DND-41 (cell line): ENCODE results near the gene NRXN3.

Experiments used
- ATAC-seq: fragments of 200-7000 bp; cut with Tn5 transposase; 3 replicates; pipeline ENCODE4 v1.9.1; 2021; ENCODE audit warnings: low read depth; ENCODE audit not compliant: insufficient read depth
- DNase-seq: peaks from one replicate; pipeline ENCODE4 v3.0.0-alpha.2; 2020
- H2AFZ ChIP-seq: 2 replicates; pipeline ENCODE4 v1.6.0; 2012; ENCODE audit warnings: low read depth, low read length
- H3K27ac ChIP-seq: 2 replicates; pipeline ENCODE4 v1.5.1; 2012; ENCODE audit warnings: low read length, inconsistent platforms
- H3K27me3 ChIP-seq: fragments of 200-600 bp; sonication (generic); 2 replicates; pipeline ENCODE4 v1.6.0; 2012; ENCODE audit warnings: low read length, mild to moderate bottlenecking, inconsistent platforms; ENCODE audit not compliant: insufficient read depth, poor library complexity
- H3K36me3 ChIP-seq: 2 replicates; pipeline ENCODE4 v1.5.1; 2012; ENCODE audit warnings: low read length, inconsistent platforms; ENCODE audit not compliant: insufficient read depth
- H3K4me1 ChIP-seq: 2 replicates; pipeline ENCODE4 v1.5.1; 2012; ENCODE audit warnings: mild to moderate bottlenecking, low read length; ENCODE audit not compliant: insufficient read depth
- H3K4me2 ChIP-seq: 2 replicates; pipeline ENCODE4 v1.6.0; 2012; ENCODE audit warnings: mild to moderate bottlenecking, moderate library complexity, low read length, inconsistent platforms; ENCODE audit not compliant: insufficient read depth
- H3K4me3 ChIP-seq, 2 experiments: fragments of 200-600 bp in 1 of 2; shearing (Covaris generic) in 1 of 2; 2 replicates each; pipeline ENCODE4 v1.5.1; 2012 to 2016; ENCODE audit warnings: inconsistent platforms in 2 of 2, low read length in 2 of 2, mild to moderate bottlenecking in 2 of 2, low read depth in 1 of 2, moderate library complexity in 1 of 2
- H3K79me2 ChIP-seq: 2 replicates; pipeline ENCODE4 v1.6.0; 2012; ENCODE audit warnings: low read length, inconsistent platforms; ENCODE audit not compliant: insufficient read depth
- H3K9ac ChIP-seq: 2 replicates; pipeline ENCODE4 v1.6.0; 2012; ENCODE audit warnings: low read depth, mild to moderate bottlenecking, inconsistent platforms, low read length, moderate library complexity
- H3K9me3 ChIP-seq: 2 replicates; pipeline ENCODE4 v1.5.1; 2012; ENCODE audit warnings: low read length, moderate library complexity, mild to moderate bottlenecking, inconsistent platforms; ENCODE audit not compliant: insufficient read depth, severe bottlenecking
- H4K20me1 ChIP-seq: 2 replicates; pipeline ENCODE4 v1.6.0; 2012; ENCODE audit warnings: low read length; ENCODE audit not compliant: insufficient read depth
- CTCF ChIP-seq: IDR thresholded peaks from 2 replicates; pipeline ENCODE4 v1.5.1; 2012; ENCODE audit warnings: borderline replicate concordance, low read length, moderate library complexity, mild to moderate bottlenecking; ENCODE audit not compliant: poor library complexity, severe bottlenecking; ENCODE audit errors: extremely low read depth
- EZH2 ChIP-seq: IDR thresholded peaks from 3 replicates; pipeline ENCODE4 v1.6.1; 2012; ENCODE audit warnings: borderline replicate concordance, low read depth, mild to moderate bottlenecking, moderate library complexity, low read length, inconsistent platforms; ENCODE audit not compliant: severe bottlenecking

NRXN3 gene

GRCh38 chr14:78713716-78714115 lies 543.5 kb downstream of the NRXN3 start:
- no peak for ATAC-seq
- no peaks in the 10 kb centered on the region for H3K4me1 ChIP-seq

GRCh38 chr14:78714711-78715110 lies 544.5 kb downstream of the NRXN3 start:
- TF ChIP-seq CTCF (no peak), EZH2 (no peak)
- Histone ChIP-seq H3K36me3 (no peaks in the 10 kb centered on the region), H3K27ac (no peak overlapping the region), H3K79me2 (no peaks in the 10 kb centered on the region), H3K4me1 (no peaks in the 10 kb centered on the region), H3K27me3 (no peaks in the 10 kb centered on the region), H4K20me1 (no peaks in the 10 kb centered on the region), H3K9me3 (no peaks in the 10 kb centered on the region), H3K9ac (no peak overlapping the region), H2AFZ (no peak overlapping the region), H3K4me3 (no peak overlapping the region), H3K4me2 (no peak overlapping the region)
- ATAC-seq (no peak), DNase-seq (no peak)

More at GRCh38 chr14:78713716-78714115, 543.5 kb downstream of the NRXN3 start:
- no peak overlapping the region for H3K4me2 ChIP-seq
- TF ChIP-seq EZH2 (no peak), CTCF (no peak)
- no peak overlapping the region for H3K27ac ChIP-seq
- no peaks in the 10 kb centered on the region for H4K20me1 ChIP-seq
- H3K36me3 ChIP-seq, result no peaks in the 10 kb centered on the region
- no peak overlapping the region for H2AFZ ChIP-seq
- H3K79me2 ChIP-seq, result no peaks in the 10 kb centered on the region
- no peaks in the 10 kb centered on the region for H3K27me3 ChIP-seq
- no peak overlapping the region for H3K9ac ChIP-seq
- no peak for DNase-seq
- H3K4me3 ChIP-seq, result no peak overlapping the region
- H3K9me3 ChIP-seq, result no peaks in the 10 kb centered on the region

GRCh38 chr14:78721756-78722480 lies 551.7 kb downstream of the NRXN3 start:
- Histone ChIP-seq H3K4me3 (no peak overlapping the region), H3K9me3 (no peaks in the 10 kb centered on the region), H4K20me1 (no peaks in the 10 kb centered on the region), H3K36me3 (no peaks in the 10 kb centered on the region), H3K27me3 (peaks cover 2% of the 10 kb centered on the region), H2AFZ (no peak overlapping the region), H3K9ac (no peak overlapping the region), H3K79me2 (no peaks in the 10 kb centered on the region), H3K4me1 (no peaks in the 10 kb centered on the region), H3K4me2 (no peak overlapping the region), H3K27ac (no peak overlapping the region)
- TF ChIP-seq CTCF (no peak), EZH2 (no peak)
- DNase-seq (no peak), ATAC-seq (no peak)
